Cerebellar cortex (tissue), 1 donor: Measurements from ENCODE around the gene LACTBL1.

Experiments
- DNase-seq: peaks from one replicate; pipeline ENCODE4 v3.0.0-alpha.2; 2015; ENCODE audit warnings: low spot score

LACTBL1 gene

GRCh38 chr1:22913421-22914141 is 59.1 kb downstream of the LACTBL1 start:
- DNase-seq = no peak

GRCh38 chr1:22912311-22912710 is 60.4 kb downstream of the LACTBL1 start:
- DNase-seq = no peak

GRCh38 chr1:22910986-22911651 is 61.5 kb downstream of the LACTBL1 start:
- DNase-seq = no peak

- DNase-seq = no peak
Observed at GRCh38 chr1:22910286-22910685, 62.4 kb downstream of the LACTBL1 start.

GRCh38 chr1:22908880-22909426 is 63.7 kb downstream of the LACTBL1 start:
- no peak for DNase-seq

GRCh38 chr1:22907528-22907927 is 65.1 kb downstream of the LACTBL1 start:
- DNase-seq = no peak

- DNase-seq = no peak
Observed at GRCh38 chr1:22906968-22907367, 65.7 kb downstream of the LACTBL1 start.

GRCh38 chr1:22903113-22903512 is 69.6 kb downstream of the LACTBL1 start:
- no peak for DNase-seq
